Stimulated activated CD8-positive, alpha-beta memory T cell treated with anti-CD3 and anti-CD28 coated beads, Interleukin-4, amount 100 ng/mL, for 4 hours (primary cell): Measurements from ENCODE around the gene EXOC2.
A peak's percentile ranks its signal among the peaks of the same experiment; 100 is the strongest.
"Not testable (repeated sequence)": the region's sequence is repeated elsewhere in the genome, so short reads cannot be mapped to it uniquely, and the experiment has no call there.

Experiments used
- DNase-seq, 2 donors: peaks; one replicate each; pipeline ENCODE4 v3.0.0-alpha.2; 2020; ENCODE audit warnings: low read depth in 2 of 2, low spot score in 1 of 2

EXOC2 gene

GRCh38 chr6:709471-710056 lies 16.6 kb upstream of the EXOC2 start:
- no peak for DNase-seq

GRCh38 chr6:708237-708598 lies 15.3 kb upstream of the EXOC2 start:
- no peak for DNase-seq

GRCh38 chr6:707576-708236 lies 14.8 kb upstream of the EXOC2 start:
- DNase-seq, result no peak

- DNase-seq, result no peak
Measured at GRCh38 chr6:706819-707381, 14.0 kb upstream of the EXOC2 start.

- no peak for DNase-seq
Measured at GRCh38 chr6:706146-706545, 13.2 kb upstream of the EXOC2 start.

DNA sequence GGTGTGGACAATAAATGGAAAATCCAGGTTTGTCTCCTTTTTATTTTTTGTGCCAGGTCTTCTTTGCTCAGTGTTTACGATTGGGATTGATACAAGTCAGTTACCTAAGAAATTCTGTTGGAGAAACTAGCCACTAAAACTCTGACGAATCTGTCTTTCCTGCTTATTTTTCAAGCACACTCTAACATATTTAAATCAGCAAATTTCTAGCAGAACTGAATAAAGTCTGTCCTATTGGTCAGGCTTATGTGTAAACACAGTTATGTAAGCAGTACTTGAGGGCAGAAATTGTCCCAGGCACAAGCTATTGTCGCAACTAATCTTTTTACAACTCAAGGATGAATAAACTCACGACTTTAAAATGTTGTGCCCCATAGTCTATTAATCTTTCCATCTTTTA lies 12.1 kb upstream of the EXOC2 start:
- no peak for DNase-seq

- DNase-seq, result no peak
Measured at GRCh38 chr6:704046-704445, 11.1 kb upstream of the EXOC2 start.

- DNase-seq, result no peak
Measured at GRCh38 chr6:703552-703951, 10.6 kb upstream of the EXOC2 start.

GRCh38 chr6:701700-702479 lies 9.0 kb upstream of the EXOC2 start:
- DNase-seq, result no peak

DNA sequence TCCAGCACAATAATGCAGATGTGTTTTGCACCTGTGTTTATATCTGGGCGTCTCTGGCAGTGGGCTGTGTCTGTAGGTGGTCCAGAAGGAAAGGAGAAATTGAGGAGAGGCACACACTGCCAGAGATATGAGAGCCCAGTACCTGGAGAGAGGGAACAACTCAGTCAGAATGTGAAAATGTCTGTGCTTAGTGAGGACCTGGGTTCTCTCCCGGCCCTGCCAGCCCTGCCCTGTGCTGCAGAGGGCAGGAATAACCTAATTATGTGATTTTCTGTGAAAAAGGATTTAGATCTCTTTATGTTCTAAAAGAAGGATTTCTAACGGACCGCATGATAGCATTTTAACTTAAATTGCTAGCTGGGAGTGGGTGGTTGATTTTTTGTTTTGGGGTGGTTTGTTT lies 8.3 kb upstream of the EXOC2 start:
- no peak for DNase-seq

- no peak for DNase-seq
Measured at GRCh38 chr6:700490-700889, 7.6 kb upstream of the EXOC2 start.

DNA sequence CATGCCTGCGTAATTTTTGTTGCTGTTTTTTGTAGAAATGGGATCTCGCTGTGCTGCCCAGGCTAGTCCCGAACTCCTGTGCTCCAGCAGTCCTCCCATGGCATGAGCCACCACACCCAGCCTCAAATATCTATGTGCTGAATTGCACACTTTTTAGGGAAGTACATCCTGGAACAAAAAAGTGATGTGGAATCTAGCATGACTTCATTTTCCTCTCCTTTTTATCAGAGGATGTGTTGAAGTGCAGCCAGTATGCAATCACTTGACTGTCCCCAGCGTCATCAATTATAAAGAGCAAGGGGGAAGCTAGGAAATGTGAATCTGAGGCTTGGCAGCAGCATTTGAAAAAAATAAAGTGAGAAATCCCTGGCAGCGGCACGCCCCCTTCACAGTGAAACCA lies 6.4 kb upstream of the EXOC2 start:
- no peak for DNase-seq

- not testable (repeated sequence) for DNase-seq
Measured at GRCh38 chr6:694431-695126, 1.6 kb upstream of the EXOC2 start.

GRCh38 chr6:693723-694009 lies 727 bp upstream of the EXOC2 start:
- DNase-seq, result no peak

DNA sequence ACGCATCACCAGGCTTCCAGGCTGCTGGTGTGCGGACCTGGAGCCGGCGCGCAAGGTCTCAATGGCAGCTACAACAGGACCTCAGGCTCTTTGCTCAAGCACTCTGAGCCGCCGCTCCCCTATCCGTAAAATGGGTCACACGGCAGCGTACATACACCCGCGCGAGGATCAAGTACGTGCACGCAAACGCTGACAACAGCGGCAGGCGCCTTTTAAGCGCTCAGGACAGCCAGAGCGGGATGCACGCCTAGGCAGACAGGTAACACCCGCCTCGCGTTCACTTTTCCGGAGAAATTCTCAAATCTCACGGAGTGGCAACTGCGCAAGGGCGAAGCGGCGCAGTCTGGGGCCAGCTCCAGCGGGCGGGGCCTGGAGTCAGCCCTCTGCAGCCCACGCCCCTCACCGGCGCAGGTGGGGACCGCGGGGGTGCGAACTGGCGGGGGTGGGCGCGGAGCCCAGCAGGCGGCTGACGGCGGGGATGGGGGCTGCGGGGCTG lies 535 bp downstream of the EXOC2 start:
- DNase-seq, result peak; percentile 47 to 51

- DNase-seq, result no peak
Measured at GRCh38 chr6:689223-689622, 3.7 kb downstream of the EXOC2 start.

DNA sequence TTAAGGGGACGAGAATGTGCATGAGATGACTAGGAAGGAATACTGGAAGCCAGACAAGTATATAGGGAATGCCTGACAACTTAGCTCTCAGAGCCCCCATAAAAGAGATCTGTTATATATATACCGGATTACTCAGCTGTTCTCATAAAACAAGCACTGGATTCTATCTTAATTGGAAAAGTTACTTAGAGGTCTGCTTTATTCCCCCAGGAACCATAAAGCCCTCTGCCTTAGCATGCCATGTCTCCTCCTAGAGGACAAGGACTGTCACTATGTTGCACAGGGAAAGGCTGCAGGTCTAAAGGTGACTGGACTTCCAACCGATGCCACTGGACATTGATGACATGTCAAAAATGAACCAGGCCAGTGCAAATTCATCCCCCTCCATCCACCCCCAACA lies 6.4 kb downstream of the EXOC2 start:
- no peak for DNase-seq

GRCh38 chr6:684831-685636 lies 7.9 kb downstream of the EXOC2 start:
- DNase-seq, result no peak

- no peak for DNase-seq
Measured at GRCh38 chr6:683742-684440, 9.0 kb downstream of the EXOC2 start.

GRCh38 chr6:680666-681340 lies 12.1 kb downstream of the EXOC2 start:
- no peak for DNase-seq
